Muscle layer of colon (tissue), 2 donors: Measurements from ENCODE around the gene MACROD2.
"Not testable (repeated sequence)": the region's sequence is repeated elsewhere in the genome, so short reads cannot be mapped to it uniquely, and the experiment has no call there.

Experiments used
- H3K27ac ChIP-seq: one replicate; pipeline ENCODE4 v1.7.0; 2013; ENCODE audit warnings: low read depth, mild to moderate bottlenecking, low read length, moderate library complexity
- H3K27me3 ChIP-seq, 2 donors: one replicate each; pipeline ENCODE4 v1.7.0; 2013; ENCODE audit warnings: low read length in 2 of 2, mild to moderate bottlenecking in 2 of 2; ENCODE audit not compliant: insufficient read depth in 2 of 2, control insufficient read depth in 1 of 2
- H3K36me3 ChIP-seq: one replicate; pipeline ENCODE4 v1.7.0; 2013; ENCODE audit warnings: mild to moderate bottlenecking, low read length; ENCODE audit not compliant: insufficient read depth
- H3K4me1 ChIP-seq: one replicate; pipeline ENCODE4 v1.7.0; 2013; ENCODE audit warnings: mild to moderate bottlenecking, low read length; ENCODE audit not compliant: insufficient read depth
- H3K4me3 ChIP-seq, 2 donors: one replicate each; pipeline ENCODE4 v1.7.0; 2013; ENCODE audit warnings: low read length in 2 of 2, low read depth in 1 of 2, mild to moderate bottlenecking in 1 of 2, moderate library complexity in 1 of 2
- H3K9ac ChIP-seq: one replicate; pipeline ENCODE4 v1.7.0; 2013; ENCODE audit warnings: low read length
- H3K9me3 ChIP-seq: one replicate; pipeline ENCODE4 v1.7.0; 2013; ENCODE audit warnings: mild to moderate bottlenecking, low read length
- donor health status: abdominal sarcoma.
- donor health status: Adenocarcinoma of cecum.

MACROD2 gene

GRCh38 chr20:14449323-14449722 lies 454.0 kb downstream of the MACROD2 start:
- Histone ChIP-seq H3K9ac (no peak overlapping the region), H3K27me3 (no peaks in the 10 kb centered on the region), H3K9me3 (no peaks in the 10 kb centered on the region), H3K27ac (no peak overlapping the region), H3K36me3 (no peaks in the 10 kb centered on the region), H3K4me3 (no peak overlapping the region), H3K4me1 (no peaks in the 10 kb centered on the region)

GRCh38 chr20:14450256-14450655 lies 454.9 kb downstream of the MACROD2 start:
- no peaks in the 10 kb centered on the region for H3K9me3 ChIP-seq
- no peak overlapping the region for H3K27ac ChIP-seq
- H3K4me3 ChIP-seq = no peak overlapping the region
- H3K4me1 ChIP-seq = no peaks in the 10 kb centered on the region
- no peaks in the 10 kb centered on the region for H3K27me3 ChIP-seq
- H3K9ac ChIP-seq = no peak overlapping the region
- no peaks in the 10 kb centered on the region for H3K36me3 ChIP-seq

- Histone ChIP-seq H3K36me3 (no peaks in the 10 kb centered on the region), H3K9ac (no peak overlapping the region), H3K27me3 (no peaks in the 10 kb centered on the region), H3K4me3 (no peak overlapping the region), H3K9me3 (no peaks in the 10 kb centered on the region), H3K27ac (no peak overlapping the region), H3K4me1 (no peaks in the 10 kb centered on the region)
Measured at GRCh38 chr20:14451458-14451857, 456.1 kb downstream of the MACROD2 start.

GRCh38 chr20:14453259-14453658 lies 457.9 kb downstream of the MACROD2 start:
- Histone ChIP-seq H3K4me1 (no peaks in the 10 kb centered on the region), H3K27ac (no peak overlapping the region), H3K9ac (no peak overlapping the region), H3K4me3 (no peak overlapping the region), H3K36me3 (no peaks in the 10 kb centered on the region), H3K9me3 (no peaks in the 10 kb centered on the region), H3K27me3 (no peaks in the 10 kb centered on the region)

- Histone ChIP-seq H3K36me3 (no peaks in the 10 kb centered on the region), H3K9me3 (no peaks in the 10 kb centered on the region), H3K9ac (no peak overlapping the region), H3K27me3 (no peaks in the 10 kb centered on the region), H3K27ac (no peak overlapping the region), H3K4me1 (no peaks in the 10 kb centered on the region), H3K4me3 (no peak overlapping the region)
Measured at GRCh38 chr20:14454296-14454695, 459.0 kb downstream of the MACROD2 start.

GRCh38 chr20:14467104-14467827 lies 471.9 kb downstream of the MACROD2 start:
- not testable (repeated sequence) for H3K27ac ChIP-seq, H3K9ac ChIP-seq, H3K27me3 ChIP-seq, H3K36me3 ChIP-seq, H3K4me3 ChIP-seq, H3K4me1 ChIP-seq, H3K9me3 ChIP-seq

- no peak overlapping the region for H3K27ac ChIP-seq
- H3K9me3 ChIP-seq = no peaks in the 10 kb centered on the region
- H3K4me1 ChIP-seq = no peaks in the 10 kb centered on the region
- H3K27me3 ChIP-seq = no peaks in the 10 kb centered on the region
- H3K36me3 ChIP-seq = no peaks in the 10 kb centered on the region
- no peak overlapping the region for H3K9ac ChIP-seq
- no peak overlapping the region for H3K4me3 ChIP-seq
Measured at GRCh38 chr20:14470231-14470899, 475.0 kb downstream of the MACROD2 start.

GRCh38 chr20:14470977-14471661 lies 475.8 kb downstream of the MACROD2 start:
- Histone ChIP-seq H3K4me3 (no peak overlapping the region), H3K27me3 (no peaks in the 10 kb centered on the region), H3K4me1 (no peaks in the 10 kb centered on the region), H3K9ac (no peak overlapping the region), H3K27ac (no peak overlapping the region), H3K36me3 (no peaks in the 10 kb centered on the region), H3K9me3 (no peaks in the 10 kb centered on the region)

- Histone ChIP-seq H3K27ac (no peak overlapping the region), H3K9me3 (no peaks in the 10 kb centered on the region), H3K36me3 (no peaks in the 10 kb centered on the region), H3K9ac (no peak overlapping the region), H3K4me3 (no peak overlapping the region), H3K4me1 (no peaks in the 10 kb centered on the region), H3K27me3 (no peaks in the 10 kb centered on the region)
Measured at GRCh38 chr20:14477125-14477524, 481.8 kb downstream of the MACROD2 start.

GRCh38 chr20:14478126-14478525 lies 482.8 kb downstream of the MACROD2 start:
- H3K27me3 ChIP-seq = no peaks in the 10 kb centered on the region
- no peak overlapping the region for H3K27ac ChIP-seq
- H3K4me3 ChIP-seq = no peak overlapping the region
- no peaks in the 10 kb centered on the region for H3K9me3 ChIP-seq
- H3K4me1 ChIP-seq = no peaks in the 10 kb centered on the region
- no peak overlapping the region for H3K9ac ChIP-seq
- H3K36me3 ChIP-seq = no peaks in the 10 kb centered on the region

GRCh38 chr20:14481863-14482262 lies 486.5 kb downstream of the MACROD2 start:
- Histone ChIP-seq H3K4me1 (no peaks in the 10 kb centered on the region), H3K27ac (no peak overlapping the region), H3K9me3 (no peaks in the 10 kb centered on the region), H3K4me3 (no peak overlapping the region), H3K27me3 (no peaks in the 10 kb centered on the region), H3K9ac (no peak overlapping the region), H3K36me3 (no peaks in the 10 kb centered on the region)
